HG03045 (cell line): ENCODE data around the gene APH1B.

ENCODE experiments used
- ATAC-seq: cut with Tn5 transposase; IDR thresholded peaks from one replicate; pipeline ENCODE4 v1.9.1; 2021; ENCODE audit warnings: mild to moderate bottlenecking, moderate library complexity; ENCODE audit not compliant: unreplicated experiment

The APH1B gene

DNA sequence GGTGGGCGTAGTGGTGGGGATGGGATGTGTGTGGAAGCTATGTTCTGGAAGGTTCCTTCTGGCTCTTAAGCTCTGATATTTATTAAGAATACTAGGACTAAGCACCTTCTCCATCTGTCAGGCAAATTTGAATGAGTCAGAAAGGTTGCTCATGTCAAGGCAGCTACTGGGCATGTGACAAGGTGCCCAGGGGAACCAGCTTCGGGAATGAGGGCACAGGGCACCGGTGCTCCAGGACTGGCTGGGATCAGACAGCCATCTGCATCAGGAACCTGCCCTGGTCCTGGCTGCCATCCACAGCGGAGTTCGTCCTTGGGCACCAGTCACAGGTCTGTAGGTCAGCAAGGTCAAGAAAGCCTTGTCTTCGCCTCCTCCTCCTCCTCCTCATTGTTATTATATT is 71.8 kb downstream of the APH1B start:
- ATAC-seq: no peak

DNA sequence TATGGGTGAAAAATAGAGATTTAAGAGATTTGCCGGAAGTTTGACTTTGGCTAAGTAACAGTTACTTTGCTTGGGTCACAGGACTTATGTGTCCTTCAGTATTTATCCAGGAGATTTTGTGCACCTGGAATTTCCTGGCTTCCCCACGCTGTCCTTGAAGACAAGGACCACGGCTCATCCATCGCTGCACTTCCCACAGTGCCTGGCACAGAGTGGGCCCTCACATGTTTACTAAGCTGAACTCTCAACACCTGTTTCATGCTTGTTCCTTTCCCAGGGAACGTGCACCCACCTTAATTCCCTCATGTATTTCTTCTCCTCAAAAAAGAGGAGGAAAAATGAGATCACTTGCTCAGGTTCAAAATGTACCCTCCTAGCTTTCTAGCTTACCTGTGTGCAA is 72.2 kb downstream of the APH1B start:
- no peak for ATAC-seq

DNA sequence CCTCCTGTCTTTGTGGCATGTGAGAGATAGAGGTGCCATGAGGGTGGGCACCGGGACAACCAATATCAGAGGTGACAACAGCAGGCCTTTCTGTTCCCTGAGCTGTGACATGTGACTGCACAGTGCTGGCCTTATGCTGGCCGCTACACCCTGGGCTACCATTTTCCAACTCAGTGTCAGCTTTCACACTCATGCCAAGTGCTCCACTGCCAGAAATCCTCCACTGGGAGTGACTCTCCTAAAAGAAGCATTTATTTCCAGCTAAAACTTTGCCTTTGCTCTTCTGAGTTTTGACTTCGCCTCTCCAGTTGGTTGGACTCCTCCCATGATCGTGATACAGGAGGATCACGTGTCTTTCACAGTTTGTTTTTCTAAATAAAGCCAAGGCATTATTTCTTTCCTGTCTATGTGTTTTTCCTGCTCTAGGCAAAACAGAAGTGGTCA is 72.8 kb downstream of the APH1B start:
- no peak for ATAC-seq

DNA sequence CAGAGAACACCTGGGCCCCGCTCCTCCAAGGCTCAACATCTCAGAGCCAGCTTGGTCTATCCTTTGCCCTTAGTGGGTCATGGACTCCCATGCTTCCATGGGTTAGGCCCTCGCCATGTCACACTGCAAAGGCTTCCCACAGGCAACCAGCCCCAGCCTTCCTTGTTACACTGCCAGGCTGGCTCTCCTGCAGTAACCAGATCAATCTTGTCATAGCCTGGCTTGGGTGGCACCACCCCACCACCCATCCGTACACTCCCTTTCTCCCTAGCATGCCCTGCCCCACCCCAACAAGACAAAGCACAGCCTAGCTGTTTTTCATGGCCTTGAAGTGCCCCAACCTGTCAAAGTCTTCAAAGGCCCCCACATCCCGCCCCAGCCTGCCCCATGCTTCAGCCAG is 73.8 kb downstream of the APH1B start:
- ATAC-seq: no peak

DNA sequence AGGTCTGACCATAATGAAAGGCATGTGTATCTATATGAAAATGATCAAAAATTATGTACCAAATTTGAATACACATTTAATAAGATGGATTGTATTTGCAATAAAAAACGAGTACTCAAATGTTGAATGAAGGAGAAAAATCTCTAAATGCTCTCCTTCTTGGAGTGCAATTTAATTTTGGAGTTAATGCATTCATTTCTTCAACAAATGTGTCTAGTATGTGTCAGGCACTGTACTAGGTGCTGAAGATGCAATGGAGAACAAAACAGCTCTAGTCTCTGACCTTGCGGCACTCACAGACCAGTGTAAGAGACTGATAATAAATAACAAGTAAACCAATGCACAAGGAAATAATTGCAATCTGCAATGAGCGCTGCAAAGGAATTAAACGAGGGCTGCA is 75.4 kb downstream of the APH1B start:
- ATAC-seq: no peak

DNA sequence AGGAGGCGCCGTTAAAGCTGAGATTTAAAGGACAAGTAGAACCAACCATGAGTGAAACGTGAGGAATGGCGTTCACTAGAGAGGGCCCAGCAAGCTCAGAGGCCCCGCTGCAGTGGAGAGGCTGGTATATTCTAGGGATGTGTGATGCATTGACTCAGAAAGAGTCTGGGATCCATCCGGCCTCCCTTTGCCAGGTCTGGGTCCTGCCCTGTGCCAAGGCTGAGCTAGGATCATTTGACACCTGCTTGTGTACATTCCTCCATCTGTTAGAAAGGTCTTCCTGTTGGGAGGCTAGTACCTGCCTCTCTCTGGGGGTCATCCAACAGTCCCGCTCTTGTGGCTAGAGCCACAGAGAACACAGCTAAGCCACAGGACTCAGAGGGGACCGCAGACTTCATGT is 75.9 kb downstream of the APH1B start:
- no peak for ATAC-seq

DNA sequence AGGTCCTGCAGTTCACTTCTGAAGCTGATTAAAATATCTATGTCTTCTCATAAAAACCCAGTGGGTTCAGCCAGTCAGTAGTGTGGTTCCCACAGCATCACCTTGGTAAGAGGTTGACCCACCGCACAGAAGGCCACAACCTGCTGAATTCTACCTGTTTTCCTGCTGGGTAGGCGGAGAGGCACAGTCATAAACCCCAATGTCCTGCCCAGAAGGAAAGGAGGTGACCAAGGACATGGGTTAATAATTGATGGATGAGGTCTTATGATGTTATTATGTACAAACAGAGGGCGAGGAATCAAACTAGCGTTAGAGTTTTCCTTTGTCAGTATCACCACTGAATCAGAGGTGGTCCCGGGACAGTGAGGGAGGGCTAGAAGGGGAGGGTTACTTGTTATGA is 76.5 kb downstream of the APH1B start:
- ATAC-seq: no peak

DNA sequence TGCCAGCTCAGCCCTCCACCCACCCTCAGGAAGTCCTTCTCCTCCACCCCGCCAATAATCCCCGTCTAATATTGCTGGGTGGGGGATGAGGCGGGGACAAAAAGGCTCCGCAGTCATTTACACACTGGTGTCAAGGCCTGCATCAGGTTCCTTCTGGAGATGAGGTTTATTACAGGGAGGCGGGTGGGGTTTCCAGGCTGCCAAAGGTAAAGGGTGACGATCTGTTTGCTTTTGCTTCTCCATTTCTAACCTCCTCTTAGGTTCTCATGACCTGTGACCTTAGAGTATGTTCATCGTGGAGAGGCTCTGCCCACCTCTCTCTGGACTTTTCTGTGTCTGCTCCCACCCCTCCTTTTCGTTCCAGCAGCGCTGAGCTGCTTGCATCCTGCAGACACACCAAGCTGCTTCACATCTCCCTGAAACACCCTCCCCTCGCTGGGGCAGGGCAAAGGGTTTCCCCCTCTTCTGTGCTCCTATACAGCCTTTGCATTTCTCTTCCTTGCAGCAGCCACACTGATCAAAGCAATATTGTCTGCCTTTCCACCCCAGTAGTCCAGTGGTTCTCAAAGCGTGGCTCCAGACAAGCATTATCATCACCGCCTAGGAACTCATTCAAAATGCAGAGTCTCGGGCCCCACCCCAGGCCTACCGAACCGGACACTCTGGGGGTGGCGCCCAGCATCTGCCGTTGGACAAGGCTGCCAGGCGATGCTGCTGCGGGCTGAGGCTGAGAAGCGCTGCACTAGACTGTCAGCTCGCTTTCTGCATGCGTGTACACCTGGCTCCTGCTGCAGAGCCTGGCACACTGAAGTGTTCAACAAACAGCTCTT is 77.6 kb downstream of the APH1B start:
- ATAC-seq: no peak

DNA sequence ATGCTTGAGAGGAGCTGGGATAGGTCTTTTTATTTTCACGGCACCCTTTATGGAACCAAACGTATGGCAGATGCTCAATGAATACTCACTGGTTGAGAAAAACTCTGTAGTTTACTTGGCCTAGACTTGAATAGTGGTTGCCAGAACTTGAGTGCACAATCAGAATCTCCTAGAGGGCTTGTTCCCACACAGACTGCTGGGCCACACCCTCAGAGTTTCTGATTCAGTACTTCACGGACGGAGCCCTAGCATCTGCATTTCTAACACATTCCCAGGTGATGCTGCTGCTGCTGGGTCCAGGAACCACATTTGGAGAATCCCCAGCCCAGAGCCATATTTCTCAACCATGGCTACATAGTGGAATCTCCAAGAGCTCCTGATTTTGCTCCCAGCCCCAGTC is 79.7 kb downstream of the APH1B start:
- no peak for ATAC-seq

DNA sequence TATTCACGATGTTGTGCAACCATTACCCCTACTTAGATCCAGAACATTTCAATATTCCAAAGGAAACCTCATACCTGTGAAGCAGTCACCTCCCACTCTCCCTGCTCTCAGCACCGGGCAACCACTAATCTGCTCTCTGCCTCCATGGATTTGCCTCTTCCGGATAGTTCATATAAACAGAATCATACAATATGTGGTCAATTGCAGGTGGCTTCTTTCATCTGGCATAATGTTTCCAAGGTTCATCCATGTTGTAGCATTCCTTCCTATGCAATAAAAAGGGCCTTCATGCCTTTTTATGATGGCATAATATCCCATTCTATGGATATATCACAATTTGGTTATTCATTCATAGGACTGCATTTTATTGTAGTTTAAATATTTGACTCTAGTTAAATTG is 80.3 kb downstream of the APH1B start:
- ATAC-seq: no peak

DNA sequence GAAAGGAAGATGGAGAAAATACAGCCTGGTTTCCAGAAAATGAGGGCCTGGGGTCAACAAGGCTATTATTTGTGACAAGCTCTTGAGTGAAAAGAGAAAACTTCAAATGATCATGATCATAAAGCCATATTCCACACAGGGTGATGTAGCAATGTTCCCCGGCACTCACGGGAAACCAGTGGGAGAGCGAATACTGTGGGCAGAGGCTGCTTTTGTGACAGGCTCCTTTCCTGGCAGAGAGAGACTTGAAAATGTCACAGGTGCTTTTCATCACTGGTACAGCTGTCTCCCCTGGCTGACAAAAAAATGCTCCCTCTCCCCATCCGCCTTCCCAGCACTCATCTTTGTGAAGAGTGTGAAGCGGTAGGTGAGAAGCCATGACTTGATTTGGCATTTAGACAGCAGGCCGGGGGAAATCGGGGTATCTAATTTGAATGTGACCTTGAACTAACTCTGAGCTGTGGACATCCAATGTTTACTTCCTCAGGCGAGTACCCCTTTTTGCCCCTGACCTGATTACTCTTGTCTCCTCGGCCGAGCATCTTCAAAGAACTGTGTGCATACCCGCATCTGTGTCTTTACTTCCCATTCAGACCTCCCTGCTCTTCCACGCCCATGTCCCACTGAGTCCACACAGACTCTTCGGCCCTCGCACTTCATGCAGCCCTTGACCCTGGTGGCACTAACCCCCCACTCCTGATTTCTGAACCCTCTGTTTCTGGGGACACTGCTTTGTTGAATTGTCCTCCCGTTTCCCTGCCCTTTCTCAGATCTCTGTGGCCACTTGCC is 81.0 kb downstream of the APH1B start:
- no peak for ATAC-seq
